Naive thymus-derived CD4-positive, alpha-beta T cell (primary cell): ENCODE results near the gene PMVK. TPM values are rescaled to one million over a fixed set of nuclear protein-coding genes. Genes with fewer than 3 reads are reported as not detected.

Source experiments
- ATAC-seq: fragments of 150-1000 bp; cut with Tn5 transposase; 2 replicates; pipeline ENCODE4 v1.10.0; 2021; ENCODE audit warnings: mild to moderate bottlenecking, moderate library complexity
- CTCF ChIA-PET: fragments of 350-600 bp; sonication (Branson Sonifier 250); formaldehyde crosslinking; loops from one replicate; lab custom pipeline; 2021; ENCODE audit warnings: antibody characterized with exemption; lab: Charles Lee
- POLR2A ChIA-PET: fragments of 350-600 bp; sonication (Branson Sonifier 250); formaldehyde crosslinking; loops from one replicate; lab custom pipeline; 2021; ENCODE audit warnings: antibody characterized with exemption, inconsistent platforms; lab: Charles Lee
- DNase-seq, 9 donors: peaks; one replicate each; pipeline versions ENCODE4 v3.0.0 to v3.0.0-alpha.2; 2020 to 2022; ENCODE audit warnings: mixed read lengths in 1 of 9
- H3K27ac ChIP-seq: one replicate; pipeline ENCODE4 v1.7.0; 2013; ENCODE audit warnings: mild to moderate bottlenecking, low read depth, low read length, moderate library complexity
- H3K27me3 ChIP-seq, 2 donors: one replicate each; pipeline ENCODE4 v1.7.0; 2013; ENCODE audit warnings: low read length in 2 of 2, mild to moderate bottlenecking in 2 of 2, moderate library complexity in 2 of 2; ENCODE audit not compliant: control insufficient read depth in 2 of 2, insufficient read depth in 2 of 2
- H3K36me3 ChIP-seq, 3 experiments: 1 replicate in 2 of 3; 2 replicates in 1 of 3; pipeline ENCODE4 v1.7.0; 2013; ENCODE audit warnings: low read length in 3 of 3, mild to moderate bottlenecking in 3 of 3, moderate library complexity in 1 of 3; ENCODE audit not compliant: insufficient read depth in 3 of 3, control insufficient read depth in 2 of 3
- H3K4me1 ChIP-seq, 2 donors: one replicate each; pipeline ENCODE4 v1.7.0; 2013; ENCODE audit warnings: low read length in 2 of 2, mild to moderate bottlenecking in 2 of 2, moderate library complexity in 1 of 2; ENCODE audit not compliant: control insufficient read depth in 2 of 2, insufficient read depth in 2 of 2
- H3K4me3 ChIP-seq: 2 replicates; pipeline ENCODE4 v1.7.0; 2013; ENCODE audit warnings: mild to moderate bottlenecking, low read length
- H3K9me3 ChIP-seq, 3 experiments: 1 replicate in 2 of 3; 2 replicates in 1 of 3; pipeline ENCODE4 v1.7.0; 2013; ENCODE audit warnings: low read length in 3 of 3; ENCODE audit not compliant: control insufficient read depth in 2 of 3
- H3K27ac Mint-ChIP-seq, 9 donors: one replicate each; pipeline ENCODE4 v1.8.0; 2020 to 2022; ENCODE audit warnings: mixed read lengths in 9 of 9, mild to moderate bottlenecking in 8 of 9, moderate library complexity in 5 of 9, inconsistent platforms in 2 of 9
- H3K27me3 Mint-ChIP-seq, 5 donors: one replicate each; pipeline ENCODE4 v1.8.0; 2021 to 2022; ENCODE audit warnings: mixed read lengths in 5 of 5, mild to moderate bottlenecking in 1 of 5
- H3K36me3 Mint-ChIP-seq, 5 donors: one replicate each; pipeline ENCODE4 v1.8.0; 2020 to 2022; ENCODE audit warnings: mixed read lengths in 5 of 5, mild to moderate bottlenecking in 3 of 5, inconsistent platforms in 1 of 5
- H3K4me1 Mint-ChIP-seq, 7 donors: one replicate each; pipeline ENCODE4 v1.8.0; 2020 to 2022; ENCODE audit warnings: mixed read lengths in 7 of 7, mild to moderate bottlenecking in 3 of 7, inconsistent platforms in 1 of 7
- H3K4me3 Mint-ChIP-seq, 10 donors: one replicate each; pipeline ENCODE4 v1.8.0; 2020 to 2022; ENCODE audit warnings: mild to moderate bottlenecking in 10 of 10, mixed read lengths in 10 of 10, moderate library complexity in 6 of 10, inconsistent platforms in 2 of 10
- H3K9me3 Mint-ChIP-seq, 11 donors: one replicate each; pipeline ENCODE4 v1.8.0; 2020 to 2022; ENCODE audit warnings: mixed read lengths in 11 of 11, mild to moderate bottlenecking in 4 of 11, inconsistent platforms in 1 of 11, moderate library complexity in 1 of 11
- intact Hi-C, 2 donors: fragments of 100-400 bp; cut with micrococcal nuclease; formaldehyde crosslinking; loops; one replicate each; pipeline ENCODE4 v1.15.1; 2023
- polyA plus RNA-seq, 2 donors: library from polyadenylated mRNA; unstranded; fragments of 300-500 nt; fragmentation: Illumina TruSeq; gene quantifications; one replicate each; pipeline ENCODE4 v1.2.3, GENCODE V29; 2021
- total RNA-seq, 6 experiments: library from RNA in 5 of 6; stranded (reverse) in 5 of 6; gene quantifications; 1 replicate in 5 of 6; 2 replicates in 1 of 6; pipeline ENCODE4 v1.2.3 and lab custom pipeline; 2021 to 2026

PMVK gene
- total and polyA plus RNA-seq, 7 experiments from 2014 or later: 11.3 to 41.4 (median 14.0) TPM

- Mint-ChIP-seq H3K27ac (peak overlapping the region; percentile 97 to 100 (median 99)), H3K4me3 (peak overlapping the region; percentile 92 to 99 (median 98)), H3K4me1 (peaks cover 59 to 86% (median 77%) of the 10 kb centered on the region in 7 donors), H3K27me3 (no peaks in the 10 kb centered on the region), H3K36me3 (peaks cover 4 to 27% (median 6%) of the 10 kb centered on the region in 5 donors), H3K9me3 (peaks cover 0 to 4% (median 0%) of the 10 kb centered on the region in 11 donors)
- peaks cover 55 to 56% of the 10 kb centered on the region in 2 donors for H3K4me1 ChIP-seq
- no peaks in the 10 kb centered on the region for H3K9me3 ChIP-seq
- H3K4me3 ChIP-seq: peak overlapping the region; percentile 92
- ChIA-PET POLR2A (interaction anchor here (0.6 to 13.7 kb wide), 26 partner anchors 9 to 570 kb away, joined by 3 to 160 read pairs (median 5); partner anchors contain the start of genes CKS1B, FLAD1, KRTCAP2 and PMVK), CTCF (interaction anchor here (0.6 to 9.3 kb wide), 19 partner anchors 17 to 1258 kb away, joined by 3 to 101 read pairs (median 5); partner anchors contain the start of genes EFNA4, KRTCAP2, PMF1 and PMVK)
- H3K36me3 ChIP-seq: peaks cover 8 to 38% (median 9%) of the 10 kb centered on the region in 3 experiments
- intact Hi-C loops: loop anchor here (1.0 to 10.0 kb wide), 13 partner anchors 18 to 990 kb away; partner anchors contain the start of genes CKS1B (in 2 of the 2), UBE2Q1 (in 2 of the 2), ADAR (in 1 of the 2) and CREB3L4 (in 1 of the 2)
- ATAC-seq (peak; percentile 89), DNase-seq (peak; percentile 61 to 99 (median 95))
- H3K27ac ChIP-seq: peak overlapping the region; percentile 96
- no peaks in the 10 kb centered on the region for H3K27me3 ChIP-seq
Observed at GRCh38 chr1:154955039-154955717, 18.7 kb upstream of the PMVK start.

- ATAC-seq (no peak), DNase-seq (no peak)
- Mint-ChIP-seq H3K27ac (peak overlapping the region; percentile 97 to 100 (median 99)), H3K4me1 (peaks cover 56 to 80% (median 74%) of the 10 kb centered on the region in 7 donors), H3K9me3 (peaks cover 0 to 4% (median 0%) of the 10 kb centered on the region in 11 donors), H3K27me3 (no peaks in the 10 kb centered on the region), H3K4me3 (peak overlapping the region; percentile 92 to 99 (median 98)), H3K36me3 (peaks cover 4 to 27% (median 6%) of the 10 kb centered on the region in 5 donors)
- H3K27me3 ChIP-seq: no peaks in the 10 kb centered on the region
- POLR2A ChIA-PET: interaction anchor here (0.5 to 13.7 kb wide), 17 partner anchors 10 to 251 kb away, joined by 3 to 160 read pairs (median 5); partner anchors contain the start of genes CKS1B, FLAD1, KRTCAP2 and PMVK
- peak overlapping the region; percentile 96 for H3K27ac ChIP-seq
- CTCF ChIA-PET: interaction anchor here (0.5 to 9.3 kb wide), 11 partner anchors 18 to 398 kb away, joined by 3 to 101 read pairs (median 6); partner anchors contain the start of genes EFNA4, KRTCAP2 and PMVK
- intact Hi-C loops: loop anchor here in 1 of 2 donors (2.0 to 10.0 kb wide), 3 partner anchors 396 to 990 kb away; partner anchors contain the start of genes CREB3L4, IL6R, SLC39A1 and UBE2Q1
- peak overlapping the region; percentile 92 for H3K4me3 ChIP-seq
- H3K4me1 ChIP-seq: peaks cover 55 to 56% of the 10 kb centered on the region in 2 donors
- peaks cover 8 to 37% (median 9%) of the 10 kb centered on the region in 3 experiments for H3K36me3 ChIP-seq
- H3K9me3 ChIP-seq: no peaks in the 10 kb centered on the region
Observed at GRCh38 chr1:154954541-154954940, 18.0 kb upstream of the PMVK start.

- intact Hi-C loops: loop anchor here in 1 of 2 donors (2.0 to 10.0 kb wide), 3 partner anchors 395 to 989 kb away; partner anchors contain the start of genes CREB3L4, IL6R, SLC39A1 and UBE2Q1
- no peaks in the 10 kb centered on the region for H3K27me3 ChIP-seq
- peak overlapping the region; percentile 96 for H3K27ac ChIP-seq
- peak overlapping the region; percentile 97 to 100 (median 99) for H3K27ac Mint-ChIP-seq
- peaks cover 9 to 31% (median 10%) of the 10 kb centered on the region in 3 experiments for H3K36me3 ChIP-seq
- CTCF ChIA-PET: interaction anchor here (1.4 to 9.3 kb wide), 2 partner anchors 23 to 63 kb away, joined by 4 to 101 read pairs; no protein-coding TSS in a partner anchor
- H3K4me3 ChIP-seq: peak overlapping the region; percentile 92
- DNase-seq: no peak
- H3K4me3 Mint-ChIP-seq: peak overlapping the region; percentile 92 to 99 (median 98)
- H3K4me1 ChIP-seq: peaks cover 55% of the 10 kb centered on the region in 2 donors
- H3K9me3 ChIP-seq: no peaks in the 10 kb centered on the region
- peaks cover 4 to 31% (median 8%) of the 10 kb centered on the region in 5 donors for H3K36me3 Mint-ChIP-seq
- ATAC-seq: no peak
- H3K4me1 Mint-ChIP-seq: peaks cover 58 to 84% (median 76%) of the 10 kb centered on the region in 7 donors
- H3K9me3 Mint-ChIP-seq: peaks cover 0 to 4% (median 0%) of the 10 kb centered on the region in 11 donors
- POLR2A ChIA-PET: interaction anchor here (0.7 to 13.7 kb wide), 4 partner anchors 17 to 61 kb away, joined by 3 to 160 read pairs (median 114); partner anchors contain the start of genes CKS1B, PMVK and SHC1
- no peaks in the 10 kb centered on the region for H3K27me3 Mint-ChIP-seq
Observed at GRCh38 chr1:154953611-154954038, 17.1 kb upstream of the PMVK start.

- H3K4me1 ChIP-seq: peaks cover 55 to 60% of the 10 kb centered on the region in 2 donors
- H3K9me3 Mint-ChIP-seq: peaks cover 0 to 4% (median 0%) of the 10 kb centered on the region in 11 donors
- ChIA-PET POLR2A (interaction anchor here (0.6 to 8.7 kb wide), 8 partner anchors 8 to 113 kb away, joined by 3 to 136 read pairs (median 8); partner anchors contain the start of genes CKS1B, FLAD1, PMVK and PYGO2), CTCF (interaction anchor here (0.6 to 9.3 kb wide), 6 partner anchors 9 to 283 kb away, joined by 3 to 101 read pairs (median 6); partner anchors contain the start of gene PYGO2)
- H3K36me3 Mint-ChIP-seq: peaks cover 4 to 33% (median 13%) of the 10 kb centered on the region in 5 donors
- ATAC-seq: no peak
- no peaks in the 10 kb centered on the region for H3K27me3 Mint-ChIP-seq
- peak overlapping the region; percentile 92 for H3K4me3 ChIP-seq
- DNase-seq: no peak
- peak overlapping the region; percentile 96 for H3K27ac ChIP-seq
- peaks cover 61 to 81% (median 74%) of the 10 kb centered on the region in 7 donors for H3K4me1 Mint-ChIP-seq
- H3K36me3 ChIP-seq: peaks cover 15 to 31% (median 19%) of the 10 kb centered on the region in 3 experiments
- intact Hi-C loops: loop anchor here in 1 of 2 donors (10.0 kb wide), 2 partner anchors 548 to 988 kb away; partner anchors contain the start of genes CREB3L4, IL6R and SLC39A1
- no peaks in the 10 kb centered on the region for H3K9me3 ChIP-seq
- peak overlapping the region; percentile 97 to 100 (median 99) for H3K27ac Mint-ChIP-seq
- H3K27me3 ChIP-seq: no peaks in the 10 kb centered on the region
- H3K4me3 Mint-ChIP-seq: peak overlapping the region; percentile 92 to 99 (median 98)
Observed at GRCh38 chr1:154952664-154953063, 16.1 kb upstream of the PMVK start.

GRCh38 chr1:154951901-154952657 lies 15.6 kb upstream of the PMVK start:
- POLR2A ChIA-PET: interaction anchor here (0.6 to 8.7 kb wide), 7 partner anchors 9 to 92 kb away, joined by 3 to 136 read pairs (median 8); partner anchors contain the start of genes CKS1B, FLAD1, PMVK and PYGO2
- H3K9me3 Mint-ChIP-seq: peaks cover 0 to 4% (median 0%) of the 10 kb centered on the region in 11 donors
- peaks cover 4 to 34% (median 15%) of the 10 kb centered on the region in 5 donors for H3K36me3 Mint-ChIP-seq
- Histone ChIP-seq H3K4me3 (peak overlapping the region; percentile 92), H3K36me3 (peaks cover 20 to 37% (median 24%) of the 10 kb centered on the region in 3 experiments), H3K9me3 (no peaks in the 10 kb centered on the region), H3K27ac (peak overlapping the region; percentile 96), H3K4me1 (peaks cover 55 to 60% of the 10 kb centered on the region in 2 donors), H3K27me3 (no peaks in the 10 kb centered on the region)
- H3K27ac Mint-ChIP-seq: peak overlapping the region; percentile 97 to 100 (median 99)
- peak; percentile 40 for ATAC-seq
- DNase-seq: peak in 7 of 9 donors; percentile 63 to 78 (median 72)
- no peaks in the 10 kb centered on the region for H3K27me3 Mint-ChIP-seq
- intact Hi-C loops: loop anchor here in 1 of 2 donors (10.0 kb wide), 2 partner anchors 547 to 987 kb away; partner anchors contain the start of genes CREB3L4, IL6R and SLC39A1
- CTCF ChIA-PET: interaction anchor here (0.6 to 9.3 kb wide), 7 partner anchors 10 to 282 kb away, joined by 3 to 101 read pairs (median 5); partner anchors contain the start of genes PMVK and PYGO2
- H3K4me1 Mint-ChIP-seq: peaks cover 60 to 76% (median 70%) of the 10 kb centered on the region in 7 donors
- H3K4me3 Mint-ChIP-seq: peak overlapping the region; percentile 92 to 99 (median 98)
